ENCODE data around the gene VCL.
"Not testable (repeated sequence)": the region's sequence is repeated elsewhere in the genome, so short reads cannot be mapped to it uniquely, and the experiment has no call there.

DNA sequence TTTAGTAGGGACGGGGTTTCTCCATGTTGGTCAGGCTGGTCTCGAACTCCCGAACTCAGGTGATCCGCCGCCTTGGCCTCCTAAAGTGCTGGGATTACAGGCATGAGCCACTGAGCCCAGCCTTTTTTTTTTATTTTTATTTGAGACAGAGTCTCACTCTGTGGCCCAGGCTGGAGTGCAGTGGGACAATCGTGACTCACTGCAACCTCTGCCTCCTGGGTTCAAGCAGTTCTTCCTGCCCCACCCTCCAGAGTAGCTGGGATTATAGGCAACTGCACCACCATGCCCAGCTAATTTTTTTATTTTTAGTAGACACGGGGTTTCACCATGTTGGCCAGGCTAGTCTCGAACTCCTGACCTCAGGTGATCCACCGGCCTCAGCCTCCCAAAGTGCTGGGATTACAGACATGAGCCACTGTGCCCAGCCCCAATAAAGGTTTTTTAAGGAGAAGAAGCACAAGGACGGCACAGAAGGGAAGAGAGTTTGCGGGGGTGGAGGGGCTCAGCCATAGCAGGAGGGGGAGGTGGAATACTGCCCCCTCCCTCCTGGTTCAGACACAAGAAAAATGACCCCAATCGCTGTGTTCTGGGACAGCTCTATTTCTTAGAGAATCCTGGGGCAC lies 32.5 kb upstream of the VCL start:
- TF ChIP-seq, protein P1, sequence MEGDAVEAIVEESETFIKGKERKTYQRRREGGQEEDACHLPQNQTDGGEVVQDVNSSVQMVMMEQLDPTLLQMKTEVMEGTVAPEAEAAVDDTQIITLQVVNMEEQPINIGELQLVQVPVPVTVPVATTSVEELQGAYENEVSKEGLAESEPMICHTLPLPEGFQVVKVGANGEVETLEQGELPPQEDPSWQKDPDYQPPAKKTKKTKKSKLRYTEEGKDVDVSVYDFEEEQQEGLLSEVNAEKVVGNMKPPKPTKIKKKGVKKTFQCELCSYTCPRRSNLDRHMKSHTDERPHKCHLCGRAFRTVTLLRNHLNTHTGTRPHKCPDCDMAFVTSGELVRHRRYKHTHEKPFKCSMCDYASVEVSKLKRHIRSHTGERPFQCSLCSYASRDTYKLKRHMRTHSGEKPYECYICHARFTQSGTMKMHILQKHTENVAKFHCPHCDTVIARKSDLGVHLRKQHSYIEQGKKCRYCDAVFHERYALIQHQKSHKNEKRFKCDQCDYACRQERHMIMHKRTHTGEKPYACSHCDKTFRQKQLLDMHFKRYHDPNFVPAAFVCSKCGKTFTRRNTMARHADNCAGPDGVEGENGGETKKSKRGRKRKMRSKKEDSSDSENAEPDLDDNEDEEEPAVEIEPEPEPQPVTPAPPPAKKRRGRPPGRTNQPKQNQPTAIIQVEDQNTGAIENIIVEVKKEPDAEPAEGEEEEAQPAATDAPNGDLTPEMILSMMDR (IDR thresholded peaks at IDR 0.05; ENCODE audit: low read depth, low read length), result not testable (repeated sequence)
- TF ChIP-seq POLR2A (IDR thresholded peaks at IDR 0.05; ENCODE audit: extremely low read depth, insufficient read length), result not testable (repeated sequence)
